Middle frontal gyrus (tissue), 1 donor: ENCODE data around the gene ITGAX.
A peak's percentile ranks its signal among the peaks of the same experiment; 100 is the strongest.
"Not testable (repeated sequence)": the region's sequence is repeated elsewhere in the genome, so short reads cannot be mapped to it uniquely, and the experiment has no call there.

ENCODE experiments used
- DNase-seq: peaks from one replicate; pipeline ENCODE4 v3.0.0-alpha.2; 2015; ENCODE audit warnings: low spot score; ENCODE audit errors: extremely low spot score

ITGAX gene

GRCh38 chr16:31409433-31409832, 54.5 kb downstream of the ITGAX start:
- DNase-seq: no peak

GRCh38 chr16:31410082-31410481, 55.1 kb downstream of the ITGAX start:
- DNase-seq: no peak

GRCh38 chr16:31411024-31411844, 56.3 kb downstream of the ITGAX start:
- DNase-seq: no peak

GRCh38 chr16:31412750-31413149, 57.8 kb downstream of the ITGAX start:
- DNase-seq: no peak

- DNase-seq: no peak
Measured at GRCh38 chr16:31413381-31413780, 58.4 kb downstream of the ITGAX start.

- DNase-seq: no peak
Measured at GRCh38 chr16:31413943-31414342, 59.0 kb downstream of the ITGAX start.

- no peak for DNase-seq
Measured at GRCh38 chr16:31414706-31415105, 59.7 kb downstream of the ITGAX start.

GRCh38 chr16:31416371-31416770, 61.4 kb downstream of the ITGAX start:
- no peak for DNase-seq

- not testable (repeated sequence) for DNase-seq
Measured at GRCh38 chr16:31417036-31417435, 62.1 kb downstream of the ITGAX start.

- no peak for DNase-seq
Measured at GRCh38 chr16:31417916-31418315, 62.9 kb downstream of the ITGAX start.

GRCh38 chr16:31420037-31420436, 65.1 kb downstream of the ITGAX start:
- DNase-seq: no peak

GRCh38 chr16:31421587-31421986, 66.6 kb downstream of the ITGAX start:
- no peak for DNase-seq

- no peak for DNase-seq
Measured at GRCh38 chr16:31423241-31423640, 68.3 kb downstream of the ITGAX start.

- no peak for DNase-seq
Measured at GRCh38 chr16:31423801-31424200, 68.8 kb downstream of the ITGAX start.

- peak; percentile 24 for DNase-seq
Measured at GRCh38 chr16:31427441-31428278, 72.7 kb downstream of the ITGAX start.

- no peak for DNase-seq
Measured at GRCh38 chr16:31428279-31428597, 73.3 kb downstream of the ITGAX start, which contains the start of gene COX6A2. Gene COX6A2, minus strand, starts transcription at chr16:31428360. Its CDS starts 35 bp downstream, at chr16:31428325.

- DNase-seq: no peak
Measured at GRCh38 chr16:31428638-31429247, 73.8 kb downstream of the ITGAX start.

- no peak for DNase-seq
Measured at GRCh38 chr16:31429314-31429713, 74.3 kb downstream of the ITGAX start.

GRCh38 chr16:31429796-31430195, 74.8 kb downstream of the ITGAX start:
- DNase-seq: no peak

GRCh38 chr16:31430380-31431052, 75.5 kb downstream of the ITGAX start:
- DNase-seq: no peak
